SU-DHL-6 (cell line): ENCODE data around the gene XYLB.

Experiments
- H2AFZ ChIP-seq: fragments of 200-600 bp; sonication (generic); 2 replicates; pipeline ENCODE4 v1.6.1; 2014; ENCODE audit warnings: low read depth, mild to moderate bottlenecking, moderate library complexity, mixed read lengths, antibody characterized with exemption, low read length; ENCODE audit not compliant: severe bottlenecking
- H3F3A ChIP-seq: fragments of 200-600 bp; shearing (Covaris generic); 2 replicates; pipeline ENCODE4 v1.6.0; 2016; ENCODE audit warnings: antibody characterized with exemption, mild to moderate bottlenecking; ENCODE audit not compliant: insufficient read depth
- H3K27ac ChIP-seq: fragments of 200-600 bp; sonication (generic); 2 replicates; pipeline ENCODE4 v1.5.1; 2016; ENCODE audit warnings: low read depth, mild to moderate bottlenecking, low read length, moderate library complexity, mixed read lengths
- H3K27me3 ChIP-seq: fragments of 200-600 bp; sonication (generic), shearing (Covaris generic); 2 replicates; pipeline ENCODE4 v1.6.0; 2014; ENCODE audit warnings: mild to moderate bottlenecking, low read length
- H3K36me3 ChIP-seq: fragments of 200-600 bp; sonication (generic); 2 replicates; pipeline ENCODE4 v1.6.1; 2014; ENCODE audit warnings: mild to moderate bottlenecking, low read length, mixed read lengths
- H3K4me2 ChIP-seq: fragments of 300-600, 200-600 bp; shearing (Covaris generic), sonication (generic); 2 replicates; pipeline ENCODE4 v1.6.0; 2014; ENCODE audit warnings: low read length, low read depth, mild to moderate bottlenecking; ENCODE audit not compliant: poor library complexity, severe bottlenecking
- H3K4me3 ChIP-seq: fragments of 200-600 bp; sonication (generic); 2 replicates; pipeline ENCODE4 v1.5.1; 2014; ENCODE audit warnings: antibody characterized with exemption, low read length, mild to moderate bottlenecking, mixed read lengths; ENCODE audit not compliant: insufficient read depth, poor library complexity, severe bottlenecking
- H3K79me2 ChIP-seq: fragments of 200-600 bp; sonication (generic); 2 replicates; pipeline ENCODE4 v1.6.1; 2014; ENCODE audit warnings: mild to moderate bottlenecking, low read length, moderate library complexity; ENCODE audit not compliant: insufficient read depth
- H3K9ac ChIP-seq: fragments of 200-600 bp; sonication (generic); 2 replicates; pipeline ENCODE4 v1.7.0; 2014; ENCODE audit warnings: mild to moderate bottlenecking, low read length
- H3K9me2 ChIP-seq: fragments of 200-600 bp; sonication (generic); replicated peaks from 2 replicates; pipeline ENCODE4 v1.6.1; 2014; ENCODE audit warnings: low read length; ENCODE audit not compliant: insufficient read depth
- H3K9me3 ChIP-seq: fragments of 200-600 bp; sonication (generic); 2 replicates; pipeline ENCODE4 v1.6.1; 2014; ENCODE audit warnings: low read length, mixed read lengths; ENCODE audit not compliant: insufficient read depth
- H4K20me1 ChIP-seq: fragments of 200-600 bp; sonication (generic); 2 replicates; pipeline ENCODE4 v1.6.1; 2014; ENCODE audit warnings: low read depth, mild to moderate bottlenecking, antibody characterized with exemption, low read length, moderate library complexity, mixed read lengths
- EZH2phosphoT487 ChIP-seq: fragments of 200-600 bp; sonication (generic), shearing (Covaris generic); conservative IDR thresholded peaks from 2 replicates; pipeline ENCODE4 v1.6.1; 2018; ENCODE audit warnings: mild to moderate bottlenecking, antibody characterized with exemption, low read length, moderate library complexity, mixed read lengths
- TF ChIP-seq, protein P1 (sequence below): fragments of 200-600 bp; sonication (generic); IDR thresholded peaks from one replicate; pipeline ENCODE4 v1.5.1; 2017; ENCODE audit warnings: antibody characterized with exemption, mild to moderate bottlenecking, low read length, moderate library complexity; ENCODE audit not compliant: insufficient read depth, poor library complexity, severe bottlenecking

Gene XYLB

DNA sequence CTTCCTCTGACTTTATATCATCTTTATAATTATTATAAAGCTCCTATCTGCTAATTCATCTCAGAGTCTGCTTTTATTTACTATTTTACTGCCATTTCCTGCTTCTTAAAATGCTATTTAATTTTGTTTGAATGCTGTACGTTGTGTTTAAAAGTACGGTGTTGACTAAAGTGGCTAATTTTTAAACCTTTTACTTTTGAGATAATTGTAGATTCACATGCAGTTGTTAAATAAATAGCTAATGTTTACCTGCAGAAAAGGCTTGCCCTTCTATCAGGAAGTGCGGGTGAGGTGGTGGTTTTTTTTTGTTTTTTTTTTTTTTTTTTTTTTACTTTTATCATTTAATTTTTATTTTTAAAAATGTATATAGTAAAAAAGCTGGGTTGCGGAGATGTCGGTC is 41.3 kb downstream of the XYLB start:
- Histone ChIP-seq H3K9me3 (no peaks in the 10 kb centered on the region), H3K36me3 (peaks cover 3% of the 10 kb centered on the region; the same call in 1 of the 2 replicates), H3K9me2 (no peaks in the 10 kb centered on the region), H3K4me2 (no peak overlapping the region), H3K4me3 (no peak overlapping the region), H2AFZ (no peak overlapping the region), H3F3A (no peaks in the 10 kb centered on the region), H3K27ac (no peak overlapping the region), H3K27me3 (no peaks in the 10 kb centered on the region), H3K9ac (no peak overlapping the region), H4K20me1 (no peaks in the 10 kb centered on the region), H3K79me2 (no peaks in the 10 kb centered on the region)
- no peak for TF ChIP-seq EZH2phosphoT487
- TF ChIP-seq, protein P1, sequence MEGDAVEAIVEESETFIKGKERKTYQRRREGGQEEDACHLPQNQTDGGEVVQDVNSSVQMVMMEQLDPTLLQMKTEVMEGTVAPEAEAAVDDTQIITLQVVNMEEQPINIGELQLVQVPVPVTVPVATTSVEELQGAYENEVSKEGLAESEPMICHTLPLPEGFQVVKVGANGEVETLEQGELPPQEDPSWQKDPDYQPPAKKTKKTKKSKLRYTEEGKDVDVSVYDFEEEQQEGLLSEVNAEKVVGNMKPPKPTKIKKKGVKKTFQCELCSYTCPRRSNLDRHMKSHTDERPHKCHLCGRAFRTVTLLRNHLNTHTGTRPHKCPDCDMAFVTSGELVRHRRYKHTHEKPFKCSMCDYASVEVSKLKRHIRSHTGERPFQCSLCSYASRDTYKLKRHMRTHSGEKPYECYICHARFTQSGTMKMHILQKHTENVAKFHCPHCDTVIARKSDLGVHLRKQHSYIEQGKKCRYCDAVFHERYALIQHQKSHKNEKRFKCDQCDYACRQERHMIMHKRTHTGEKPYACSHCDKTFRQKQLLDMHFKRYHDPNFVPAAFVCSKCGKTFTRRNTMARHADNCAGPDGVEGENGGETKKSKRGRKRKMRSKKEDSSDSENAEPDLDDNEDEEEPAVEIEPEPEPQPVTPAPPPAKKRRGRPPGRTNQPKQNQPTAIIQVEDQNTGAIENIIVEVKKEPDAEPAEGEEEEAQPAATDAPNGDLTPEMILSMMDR: no peak

DNA sequence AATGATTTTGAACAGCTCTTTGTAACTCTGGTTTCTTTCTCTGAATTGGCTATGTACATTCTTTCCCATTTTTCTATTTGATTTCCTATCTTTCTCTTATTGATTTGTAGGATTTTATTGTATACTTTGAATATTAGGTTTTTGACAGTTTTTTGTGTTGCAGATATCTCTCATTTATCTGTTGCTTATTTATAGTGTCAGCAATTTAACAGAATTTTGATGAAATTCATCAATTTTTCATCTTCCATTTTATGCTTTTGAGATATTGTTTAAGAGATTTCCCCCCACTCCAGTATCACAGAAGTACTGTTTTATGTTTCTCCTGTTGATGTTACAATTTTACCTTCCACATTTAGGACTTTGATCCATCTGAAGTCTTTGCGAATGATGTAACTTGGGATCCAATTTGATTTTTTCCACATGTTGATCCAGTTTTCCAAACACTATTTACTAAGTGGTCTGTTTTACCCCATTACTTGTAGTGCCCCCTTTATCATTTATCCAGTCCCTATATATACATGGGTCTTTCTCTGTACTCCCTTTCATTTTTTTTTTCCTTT is 46.1 kb downstream of the XYLB start:
- Histone ChIP-seq H2AFZ (no peak overlapping the region), H4K20me1 (no peaks in the 10 kb centered on the region), H3K27ac (no peak overlapping the region), H3K27me3 (no peaks in the 10 kb centered on the region), H3K4me3 (no peak overlapping the region), H3K36me3 (no peaks in the 10 kb centered on the region; the same call in 1 of the 2 replicates), H3K4me2 (no peak overlapping the region), H3K79me2 (no peaks in the 10 kb centered on the region), H3K9me3 (no peaks in the 10 kb centered on the region), H3F3A (no peaks in the 10 kb centered on the region), H3K9ac (no peak overlapping the region), H3K9me2 (no peaks in the 10 kb centered on the region)
- TF ChIP-seq, protein P1: no peak
- TF ChIP-seq EZH2phosphoT487: no peak

DNA sequence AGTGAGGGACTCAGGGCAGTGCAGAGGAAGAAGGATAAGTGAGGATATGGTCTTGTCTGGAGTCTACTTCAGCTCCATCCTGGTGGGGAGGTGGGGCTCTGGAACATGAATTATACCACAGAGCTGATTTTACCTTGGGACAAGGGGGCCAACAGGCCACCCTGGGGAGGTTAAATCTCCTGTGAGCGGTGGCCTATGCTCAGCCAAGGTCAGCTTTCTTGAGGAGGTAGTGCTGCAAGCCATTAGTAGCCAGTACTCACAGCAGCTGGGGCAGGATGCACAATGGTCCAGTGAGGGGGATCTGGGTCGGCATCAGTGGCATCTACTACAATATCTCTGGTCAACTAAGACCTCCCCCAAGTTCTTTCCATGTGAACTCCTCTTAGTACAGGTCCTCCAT is 49.7 kb downstream of the XYLB start:
- no peak overlapping the region for H3K27ac ChIP-seq
- no peaks in the 10 kb centered on the region for H3K9me3 ChIP-seq
- H3K4me2 ChIP-seq: no peak overlapping the region
- TF ChIP-seq, protein P1: no peak
- no peak for TF ChIP-seq EZH2phosphoT487
- H3K27me3 ChIP-seq: no peaks in the 10 kb centered on the region
- H3K4me3 ChIP-seq: no peak overlapping the region
- H3K36me3 ChIP-seq: 0 out of 2 replicates have a peak, but pooled peaks cover 2% of the 10 kb centered on the region
- H2AFZ ChIP-seq: no peak overlapping the region
- H4K20me1 ChIP-seq: no peaks in the 10 kb centered on the region
- H3K9ac ChIP-seq: no peak overlapping the region
- H3K9me2 ChIP-seq: no peaks in the 10 kb centered on the region
- no peaks in the 10 kb centered on the region for H3F3A ChIP-seq
- no peaks in the 10 kb centered on the region for H3K79me2 ChIP-seq
